HepG2 (cell line): ENCODE measurements around the gene PCBD2. TPM values are rescaled to one million over a fixed set of nuclear protein-coding genes. Genes with fewer than 3 reads are reported as not detected.

Experiments used
- ARID3A ChIP-seq: IDR thresholded peaks from 2 replicates; pipeline ENCODE4 v1.6.1; 2012; ENCODE audit warnings: low read depth, low read length, improper control_type of control experiment
- ATF1 ChIP-seq: IDR thresholded peaks from 2 replicates; pipeline ENCODE4 v1.6.1; 2016; ENCODE audit warnings: mild to moderate bottlenecking, control low read depth
- FOSL2 ChIP-seq: sonication (generic); formaldehyde crosslinking; IDR thresholded peaks from 2 replicates; pipeline ENCODE4 v1.4.0; 2020; ENCODE audit warnings: missing genetic modification reagents
- FOXM1 ChIP-seq: sonication (generic); formaldehyde crosslinking; IDR thresholded peaks from 2 replicates; pipeline ENCODE4 v1.5.0; 2020; ENCODE audit warnings: missing genetic modification reagents
- GZF1 ChIP-seq: sonication (generic); formaldehyde crosslinking; IDR thresholded peaks from 2 replicates; pipeline ENCODE4 v1.5.1; 2020; ENCODE audit warnings: mild to moderate bottlenecking, missing genetic modification reagents
- KAT8 ChIP-seq: IDR thresholded peaks from 2 replicates; pipeline ENCODE4 v1.6.1; 2016; ENCODE audit warnings: missing genetic modification reagents, missing compliant biosample characterization
- PLRG1 ChIP-seq: fragments of 450-650 bp; conservative IDR thresholded peaks from 2 replicates; pipeline ENCODE4 v1.6.1; 2016
- PREB ChIP-seq: sonication (generic); formaldehyde crosslinking; IDR thresholded peaks from 2 replicates; pipeline ENCODE4 v1.4.0; 2020; ENCODE audit warnings: missing genetic modification reagents
- STAG1 ChIP-seq: sonication (generic); formaldehyde crosslinking; IDR thresholded peaks from 2 replicates; pipeline ENCODE4 v1.4.0; 2020; ENCODE audit warnings: missing genetic modification reagents
- STAT6 ChIP-seq: sonication (generic); formaldehyde crosslinking; IDR thresholded peaks from 2 replicates; pipeline ENCODE4 v1.4.0; 2020; ENCODE audit warnings: missing genetic modification reagents, mild to moderate bottlenecking, borderline replicate concordance
- ZNF30 ChIP-seq: sonication (generic); formaldehyde crosslinking; IDR thresholded peaks from 2 replicates; pipeline ENCODE4 v1.5.0; 2020; ENCODE audit warnings: mild to moderate bottlenecking, missing genetic modification reagents
- ZNF33A ChIP-seq: sonication (generic); formaldehyde crosslinking; IDR thresholded peaks from 2 replicates; pipeline ENCODE4 v1.5.1; 2020; ENCODE audit warnings: missing genetic modification reagents, mild to moderate bottlenecking, moderate library complexity, borderline replicate concordance
- ZNF510 ChIP-seq: sonication (generic); formaldehyde crosslinking; IDR thresholded peaks from 2 replicates; pipeline ENCODE4 v1.4.0; 2020; ENCODE audit warnings: low read depth, mild to moderate bottlenecking, missing genetic modification reagents
- ZNF558 ChIP-seq: sonication (generic); formaldehyde crosslinking; IDR thresholded peaks from 2 replicates; pipeline ENCODE4 v1.9.0; 2022; ENCODE audit warnings: mild to moderate bottlenecking, missing genetic modification reagents, borderline replicate concordance
- ZNF646 ChIP-seq: sonication (generic); formaldehyde crosslinking; IDR thresholded peaks from 2 replicates; pipeline ENCODE4 v1.9.0; 2021; ENCODE audit warnings: mild to moderate bottlenecking, missing genetic modification reagents
- ZNF839 ChIP-seq: sonication (generic); formaldehyde crosslinking; IDR thresholded peaks from 2 replicates; pipeline ENCODE4 v1.4.0; 2020; ENCODE audit warnings: missing genetic modification reagents, mild to moderate bottlenecking, borderline replicate concordance
- polyA plus RNA-seq, 8 experiments: library from polyadenylated mRNA; depleted of rRNA in 3 of 8; stranded (reverse) in 7 of 8; unstranded in 1 of 8; fragments of >200 nt; fragmentation: Illumina TruSeq in 4 of 8; extraction: Trizol in 4 of 8; gene quantifications; 2 replicates each; pipeline versions ENCODE4 v1.2.1 to v1.2.3, GENCODE V29; 2011 to 2016; ENCODE audit warnings: low read depth in 4 of 8, missing spikeins in 1 of 8, mixed read lengths in 1 of 8; ENCODE audit not compliant: insufficient read depth in 1 of 8
- total RNA-seq, 5 experiments: library from RNA; depleted of rRNA; stranded (reverse); fragments of >200 nt; fragmentation: Illumina TruSeq; extraction: Trizol; gene quantifications; 2 replicates each; pipeline ENCODE4 v1.2.3, GENCODE V29; 2016; ENCODE audit warnings: low read depth in 1 of 5

The PCBD2 gene
- total and polyA plus RNA-seq, 2 of the 13 experiments (the other 11 are each of a cell fraction or from before 2014, with no cell fraction given) = 5.5 to 12.0 TPM

- no peak for TF ChIP-seq ZNF646 (CRISPR knock-in tag)
- no peak; the same call in 1 of the 2 replicates for TF ChIP-seq FOXM1 (CRISPR knock-in tag)
- TF ChIP-seq ZNF558 = 0 out of 2 replicates have a peak, but pooled peaks have one; percentile 47
- no peak for TF ChIP-seq ZNF839 (CRISPR knock-in tag)
- no peak for TF ChIP-seq PREB (CRISPR knock-in tag)
- no peak for TF ChIP-seq PLRG1
- TF ChIP-seq ZNF33A = no peak
- TF ChIP-seq STAT6 = peak; percentile 11; the same call in 1 of the 2 replicates
- peak; percentile 52 for TF ChIP-seq FOSL2
- no peak for TF ChIP-seq GZF1 (CRISPR knock-in tag)
- TF ChIP-seq KAT8 = peak; percentile 53; the same call in 1 of the 2 replicates
- no peak for TF ChIP-seq ZNF510 (CRISPR knock-in tag)
- TF ChIP-seq ATF1 (CRISPR knock-in tag) = no peak
- peak; percentile 77 for TF ChIP-seq STAG1 (CRISPR knock-in tag)
- no peak for TF ChIP-seq ZNF30 (CRISPR knock-in tag)
- no peak for TF ChIP-seq ARID3A
These were observed at the start of gene PCBD2 (continued) for GRCh38 chr5:134904610-134905245.
